Thyroid gland (tissue), 4 donors: ENCODE data around the gene KAT14. TPM values are rescaled to one million over a fixed set of nuclear protein-coding genes. Genes with fewer than 3 reads are reported as not detected.

Source experiments
- DNase-seq, 2 donors: peaks; one replicate each; pipeline ENCODE4 v3.0.0-alpha.2; 2019
- H3K27ac ChIP-seq, 3 donors: fragments of 200-600 bp; sonication (generic); 1 replicate in 2 of 3; 2 replicates in 1 of 3; pipeline ENCODE4 v1.5.1; 2016 to 2019; ENCODE audit warnings: mild to moderate bottlenecking in 1 of 3, moderate library complexity in 1 of 3
- H3K27me3 ChIP-seq: fragments of 200-600 bp; sonication (generic); one replicate; pipeline ENCODE4 v1.5.1; 2019
- H3K36me3 ChIP-seq, 2 donors: fragments of 200-600 bp; sonication (generic); one replicate each; pipeline ENCODE4 v1.5.1; 2016 to 2019
- H3K4me1 ChIP-seq, 2 donors: fragments of 200-600 bp; sonication (generic); one replicate each; pipeline ENCODE4 v1.5.1; 2017 to 2019
- H3K4me3 ChIP-seq, 3 donors: fragments of 200-600 bp; sonication (generic); replicated peaks in 1 of 3; 1 replicate in 2 of 3; 2 replicates in 1 of 3; pipeline ENCODE4 v1.5.1; 2016; ENCODE audit warnings: mild to moderate bottlenecking in 1 of 3
- H3K9me3 ChIP-seq: fragments of 200-600 bp; sonication (generic); one replicate; pipeline ENCODE4 v1.5.1; 2017
- CTCF ChIP-seq, 6 experiments: fragments of 200-600 bp in 3 of 6; fragments of 450-650 bp in 3 of 6; sonication (generic) in 3 of 6; IDR thresholded peaks; one replicate each; pipeline ENCODE4 v1.5.1; 2016 to 2019; ENCODE audit warnings: antibody characterized with exemption in 6 of 6, mild to moderate bottlenecking in 2 of 6, inconsistent platforms in 1 of 6, moderate library complexity in 1 of 6
- POLR2A ChIP-seq, 2 donors: fragments of 450-650 bp; IDR thresholded peaks; one replicate each; pipeline ENCODE4 v1.6.1; 2017; ENCODE audit warnings: antibody characterized with exemption in 2 of 2, mild to moderate bottlenecking in 2 of 2, moderate library complexity in 1 of 2
- WGBS, 2 donors: methylation state at CpG; one replicate each; pipeline ENCODE4 v1.1.5; 2017; 5-methylcytosine and 5-hydroxymethylcytosine counted together
- intact Hi-C: fragments of 100-400 bp; cut with DNase I; formaldehyde crosslinking; loops from one replicate; pipeline ENCODE4 v1.15.1; 2023
- small RNA-seq: library from RNA; depleted of rRNA; stranded (forward); fragments of <200 nt; gene quantifications from one replicate; pipeline ENCODE3, GENCODE V24; 2016
- total RNA-seq, 4 donors: library from RNA; depleted of rRNA; stranded (reverse); fragments of >200 nt; gene quantifications; one replicate each; pipeline ENCODE4 v1.2.3, GENCODE V29; 2016

Gene KAT14
- total RNA-seq, 4 donors from 2014 or later = 17.9 to 19.7 (median 18.7) TPM

- DNase-seq = no peak
- Histone ChIP-seq H3K27ac (no peak overlapping the region), H3K27me3 (no peaks in the 10 kb centered on the region), H3K9me3 (no peaks in the 10 kb centered on the region), H3K4me3 (no peak overlapping the region), H3K4me1 (no peaks in the 10 kb centered on the region), H3K36me3 (no peaks in the 10 kb centered on the region)
- 61% methylated on average over 3 of the region's 3 CpGs for WGBS, 2 donors
- no peak for TF ChIP-seq POLR2A (IDR thresholded peaks at IDR 0.05)
- TF ChIP-seq CTCF (IDR thresholded peaks at IDR 0.05) = no peak
- intact Hi-C loops = no loop called here
These were observed 95.8 kb downstream of the KAT14 start for GRCh38 chr20:18233408-18233943.

Small RNA genes lying within 50 kb of the gene (small RNA-seq; reads per million reads assigned to genes)
- gene RF00019 (not detected), gene RNU7-137P (not detected)

Other genes with a start within 250 kb of the KAT14 start
- 100 to 1,000 TPM; 247 to 346 (median 270) TPM for gene SNX5, start 169.1 kb upstream of the KAT14 start, total RNA-seq
- 10 to 100 TPM; 14.6 to 24.2 (median 16.8) TPM for gene MGME1, start 168.8 kb upstream of the KAT14 start, total RNA-seq
- 10 to 100 TPM; 12.6 to 17.4 (median 13.5) TPM for gene OVOL2, start 79.9 kb upstream of the KAT14 start, total RNA-seq
- 10 to 100 TPM in 3 of 4 donors, 1 to 10 TPM in 1; 9.8 to 21.1 (median 19.7) TPM for gene PET117, start within 50 bp of the KAT14 start, total RNA-seq
- gene ZNF133, start 150.7 kb downstream of the KAT14 start, total RNA-seq = 10 to 100 TPM; 14.8 to 17.3 (median 15.9) TPM